Diencephalon (tissue), 1 donor: ENCODE data around the gene PTCD1. TPM values are rescaled to one million over a fixed set of nuclear protein-coding genes. Genes with fewer than 3 reads are reported as not detected.

Experiments
- total RNA-seq: library from RNA; depleted of rRNA; stranded (reverse); fragments of >200 nt; gene quantifications from one replicate; pipeline ENCODE4 v1.2.3, GENCODE V29; 2014

The PTCD1 gene
- 7.2 TPM for total RNA-seq

GRCh38 chr7:99438573-99439480 lies at the start of gene PTCD1, which contains the start of gene CPSF4:
PTCD1 (minus strand) TSS chr7:99438798; CDS start chr7:99435242, 3,556 bp downstream.
CPSF4 (plus strand) TSS chr7:99438943; CDS start chr7:99439083, 140 bp downstream.

GRCh38 chr7:99472561-99473314 lies 34.1 kb upstream of the PTCD1 start, which contains the start of gene ZNF789:
ZNF789 (plus strand) TSS chr7:99472890; CDS start chr7:99476457, 3,567 bp downstream.

GRCh38 chr7:99408379-99409191 lies 30.0 kb downstream of the PTCD1 start, which contains the start of the genes BUD31 and PDAP1:
BUD31 (plus strand) TSS chr7:99408969; CDS start chr7:99411093, 2,124 bp downstream.
PDAP1 (minus strand) TSS chr7:99408597; CDS start chr7:99408548, 49 bp downstream.

GRCh38 chr7:99374111-99375064 lies 64.2 kb downstream of the PTCD1 start, which contains the start of gene ARPC1B:
ARPC1B (plus strand) TSS chr7:99374730; CDS start chr7:99385715, 10,985 bp downstream.

Other genes starting within 250 kb of the PTCD1 start
- gene KPNA7, start 230.7 kb downstream of the PTCD1 start, total RNA-seq: not detected
- gene MYH16, start 166.0 kb downstream of the PTCD1 start, total RNA-seq: not detected
- gene ARPC1A, start 112.9 kb downstream of the PTCD1 start, total RNA-seq: 99.9 TPM
- 22.6 TPM for gene ARPC1B, start 64.1 kb downstream of the PTCD1 start, total RNA-seq
- gene PDAP1, start 30.2 kb downstream of the PTCD1 start, total RNA-seq: 25.8 TPM
- gene BUD31, start 29.8 kb downstream of the PTCD1 start, total RNA-seq: 84.4 TPM
- gene CPSF4, start 145 bp upstream of the PTCD1 start, total RNA-seq: 27.0 TPM
- gene ATP5MF, start 27.4 kb upstream of the PTCD1 start, total RNA-seq: 348 TPM
- 26.5 TPM for gene ZNF789, start 34.1 kb upstream of the PTCD1 start, total RNA-seq
- gene ZNF394, start 61.5 kb upstream of the PTCD1 start, total RNA-seq: 28.8 TPM
- 16.8 TPM for gene ZKSCAN5, start 65.9 kb upstream of the PTCD1 start, total RNA-seq
- gene FAM200A, start 113.3 kb upstream of the PTCD1 start, total RNA-seq: 17.5 TPM
- 88.3 TPM for gene ZNF655, start 119.8 kb upstream of the PTCD1 start, total RNA-seq
- gene TMEM225B, start 159.5 kb upstream of the PTCD1 start, total RNA-seq: 0.23 TPM
- gene ZSCAN25, start 178.1 kb upstream of the PTCD1 start, total RNA-seq: 14.8 TPM
- not detected for gene CYP3A5, start 241.2 kb upstream of the PTCD1 start, total RNA-seq